Neuronal stem cell (in vitro differentiated cells): ENCODE results near the gene NUTM1.

Source experiments
- DNase-seq: peaks from one replicate; pipeline ENCODE4 v3.0.0-alpha.2; 2013; ENCODE audit warnings: low spot score
- H2AFZ ChIP-seq: one replicate; pipeline ENCODE4 v1.6.1; 2013; ENCODE audit warnings: mild to moderate bottlenecking, low read length, inconsistent platforms
- H2AK5ac ChIP-seq: 2 replicates; pipeline ENCODE4 v1.6.1; 2013; ENCODE audit warnings: low read depth, mild to moderate bottlenecking, inconsistent platforms, low read length, moderate library complexity, mixed read lengths
- H2BK120ac ChIP-seq: 2 replicates; pipeline ENCODE4 v1.6.1; 2013; ENCODE audit warnings: low read depth, mild to moderate bottlenecking, inconsistent platforms, low read length, moderate library complexity, mixed read lengths
- H2BK12ac ChIP-seq: one replicate; pipeline ENCODE4 v1.6.1; 2013; ENCODE audit warnings: low read length, inconsistent platforms
- H2BK15ac ChIP-seq: 2 replicates; pipeline ENCODE4 v1.6.1; 2013; ENCODE audit warnings: mild to moderate bottlenecking, low read length, inconsistent platforms, mixed read lengths
- H2BK5ac ChIP-seq: one replicate; pipeline ENCODE4 v1.6.1; 2013; ENCODE audit warnings: inconsistent platforms, mild to moderate bottlenecking, low read length, moderate library complexity
- H3K14ac ChIP-seq: one replicate; pipeline ENCODE4 v1.6.1; 2013; ENCODE audit warnings: low read length, inconsistent platforms
- H3K18ac ChIP-seq: 2 replicates; pipeline ENCODE4 v1.6.1; 2013; ENCODE audit warnings: low read length, inconsistent platforms
- H3K23ac ChIP-seq: 2 replicates; pipeline ENCODE4 v1.6.1; 2013; ENCODE audit warnings: low read depth, mild to moderate bottlenecking, mixed read lengths, low read length, inconsistent platforms; ENCODE audit not compliant: poor library complexity
- H3K27ac ChIP-seq: replicated peaks from 3 replicates; pipeline ENCODE4 v1.5.1; 2013; ENCODE audit warnings: low read length, inconsistent platforms
- H3K27me3 ChIP-seq, 3 experiments: 2 replicates each; pipeline ENCODE4 v1.6.1; 2013; ENCODE audit warnings: low read length in 3 of 3, mild to moderate bottlenecking in 2 of 3, inconsistent platforms in 1 of 3, low read depth in 1 of 3, mixed read lengths in 1 of 3, moderate library complexity in 1 of 3; ENCODE audit not compliant: control insufficient read depth in 3 of 3, insufficient read depth in 3 of 3
- H3K36me3 ChIP-seq, 2 donors: replicated peaks in 1 of 2; 2 replicates each; pipeline ENCODE4 v1.6.1; 2013; ENCODE audit warnings: low read length in 2 of 2; ENCODE audit not compliant: control insufficient read depth in 2 of 2, insufficient read depth in 2 of 2
- H3K4ac ChIP-seq: 2 replicates; pipeline ENCODE4 v1.6.1; 2013; ENCODE audit warnings: inconsistent platforms, mild to moderate bottlenecking, low read length, moderate library complexity
- H3K4me1 ChIP-seq, 2 donors: 1 replicate in 1 of 2; 2 replicates in 1 of 2; pipeline ENCODE4 v1.6.1; 2013; ENCODE audit warnings: low read length in 2 of 2, low read depth in 1 of 2; ENCODE audit not compliant: control insufficient read depth in 2 of 2, insufficient read depth in 1 of 2
- H3K4me2 ChIP-seq: one replicate; pipeline ENCODE4 v1.6.1; 2013; ENCODE audit warnings: mild to moderate bottlenecking, low read length, inconsistent platforms; ENCODE audit not compliant: insufficient read depth, poor library complexity, severe bottlenecking
- H3K4me3 ChIP-seq, 2 donors: 2 replicates each; pipeline ENCODE4 v1.5.1; 2013; ENCODE audit warnings: low read length in 2 of 2, mild to moderate bottlenecking in 2 of 2, inconsistent platforms in 1 of 2, moderate library complexity in 1 of 2
- H3K79me1 ChIP-seq: one replicate; pipeline ENCODE4 v1.6.1; 2013; ENCODE audit warnings: low read depth, mild to moderate bottlenecking, inconsistent platforms, low read length, moderate library complexity
- H3K9ac ChIP-seq: one replicate; pipeline ENCODE4 v1.6.1; 2013; ENCODE audit warnings: mild to moderate bottlenecking, low read depth, low read length, inconsistent platforms; ENCODE audit not compliant: poor library complexity
- H3K9me3 ChIP-seq, 2 donors: replicated peaks in 1 of 2; 2 replicates each; pipeline versions ENCODE3 to v1.6.1; 2013; ENCODE audit warnings: low read length in 2 of 2, mild to moderate bottlenecking in 2 of 2, inconsistent platforms in 1 of 2, low read depth in 1 of 2, mixed read lengths in 1 of 2, moderate library complexity in 1 of 2; ENCODE audit not compliant: control insufficient read depth in 2 of 2, insufficient read depth in 1 of 2
- H4K8ac ChIP-seq: one replicate; pipeline ENCODE4 v1.6.1; 2013; ENCODE audit warnings: low read depth, mild to moderate bottlenecking, inconsistent platforms, low read length, moderate library complexity
- H4K91ac ChIP-seq: one replicate; pipeline ENCODE4 v1.6.1; 2013; ENCODE audit warnings: low read length, low read depth, mild to moderate bottlenecking, inconsistent platforms; ENCODE audit not compliant: poor library complexity
- WGBS, 2 donors: extraction: QIAGEN DNeasy Blood & Tissue Kit; methylation state at CpG; one replicate each; pipeline ENCODE4 v1.1.7; 2013; ENCODE audit warnings: missing lambda C conversion rate in 2 of 2, mixed read lengths in 1 of 2; ENCODE audit not compliant: insufficient read length in 2 of 2, insufficient replicate concordance in 1 of 2; ENCODE audit errors: extremely low coverage in 2 of 2; 5-methylcytosine and 5-hydroxymethylcytosine counted together

NUTM1 gene

GRCh38 chr15:34355241-34355640 is 12.1 kb downstream of the NUTM1 start:
- H3K4me1 ChIP-seq = no peaks in the 10 kb centered on the region
- H2AK5ac ChIP-seq = no peak overlapping the region
- H3K23ac ChIP-seq = no peak overlapping the region
- H3K9me3 ChIP-seq = no peaks in the 10 kb centered on the region
- H3K9ac ChIP-seq = no peak overlapping the region
- H4K8ac ChIP-seq = no peak overlapping the region
- H2BK120ac ChIP-seq = no peak overlapping the region
- no peak for DNase-seq
- no peak overlapping the region for H2AFZ ChIP-seq
- H3K18ac ChIP-seq = no peak overlapping the region
- H2BK15ac ChIP-seq = no peak overlapping the region
- no peak overlapping the region for H4K91ac ChIP-seq
- H3K14ac ChIP-seq = no peak overlapping the region
- H3K4me2 ChIP-seq = no peak overlapping the region
- H3K27ac ChIP-seq = no peak overlapping the region
- no peak overlapping the region for H3K4ac ChIP-seq
- H3K36me3 ChIP-seq = peaks cover 34 to 43% of the 10 kb centered on the region in 2 donors
- no peaks in the 10 kb centered on the region for H3K79me1 ChIP-seq
- no CpG with 5 or more reads among the region's 9 CpGs for WGBS, 2 donors
- no peak overlapping the region for H2BK12ac ChIP-seq
- H3K27me3 ChIP-seq = no peaks in the 10 kb centered on the region
- H3K4me3 ChIP-seq = no peak overlapping the region
- H2BK5ac ChIP-seq = no peak overlapping the region

GRCh38 chr15:34357653-34358052 is 14.5 kb downstream of the NUTM1 start:
- H2BK120ac ChIP-seq = no peak overlapping the region
- H3K36me3 ChIP-seq = peaks cover 40 to 63% of the 10 kb centered on the region in 2 donors
- no peak overlapping the region for H2BK12ac ChIP-seq
- no peak overlapping the region for H3K14ac ChIP-seq
- no peak overlapping the region for H2BK15ac ChIP-seq
- H4K91ac ChIP-seq = no peak overlapping the region
- WGBS, 2 donors = no CpG with 5 or more reads among the region's 1 CpG
- no peak overlapping the region for H2BK5ac ChIP-seq
- no peak overlapping the region for H3K18ac ChIP-seq
- H3K23ac ChIP-seq = no peak overlapping the region
- no peak for DNase-seq
- H3K4me3 ChIP-seq = no peak overlapping the region
- no peak overlapping the region for H2AK5ac ChIP-seq
- no peak overlapping the region for H3K4me2 ChIP-seq
- no peaks in the 10 kb centered on the region for H3K79me1 ChIP-seq
- no peak overlapping the region for H3K27ac ChIP-seq
- no peak overlapping the region for H3K4ac ChIP-seq
- H3K9me3 ChIP-seq = no peaks in the 10 kb centered on the region
- no peak overlapping the region for H4K8ac ChIP-seq
- H2AFZ ChIP-seq = no peak overlapping the region
- H3K27me3 ChIP-seq = no peaks in the 10 kb centered on the region
- no peaks in the 10 kb centered on the region for H3K4me1 ChIP-seq
- no peak overlapping the region for H3K9ac ChIP-seq

- Histone ChIP-seq H4K91ac (no peak overlapping the region), H2BK15ac (no peak overlapping the region), H3K4me2 (no peak overlapping the region), H3K4me3 (no peak overlapping the region), H3K18ac (no peak overlapping the region), H3K23ac (no peak overlapping the region), H3K27ac (no peak overlapping the region), H4K8ac (no peak overlapping the region), H3K4ac (no peak overlapping the region), H2BK12ac (no peak overlapping the region), H3K4me1 (no peaks in the 10 kb centered on the region), H3K9me3 (no peaks in the 10 kb centered on the region), H2AK5ac (no peak overlapping the region), H2BK5ac (no peak overlapping the region), H2AFZ (no peak overlapping the region), H3K27me3 (no peaks in the 10 kb centered on the region), H3K14ac (no peak overlapping the region), H3K36me3 (peaks cover 46 to 69% of the 10 kb centered on the region in 2 donors), H2BK120ac (no peak overlapping the region), H3K9ac (no peak overlapping the region), H3K79me1 (no peaks in the 10 kb centered on the region)
- no peak for DNase-seq
- no CpG with 5 or more reads among the region's 3 CpGs for WGBS, 2 donors
Measured at GRCh38 chr15:34358367-34358766, 15.3 kb downstream of the NUTM1 start.

- H3K36me3 ChIP-seq = peaks cover 48 to 75% of the 10 kb centered on the region in 2 donors
Measured at GRCh38 chr15:34358948-34359347, 15.8 kb downstream of the NUTM1 start.

More at GRCh38 chr15:34358948-34359347, 15.8 kb downstream of the NUTM1 start:
- Histone ChIP-seq H3K4me1 (no peaks in the 10 kb centered on the region), H2BK15ac (no peak overlapping the region), H3K4me3 (no peak overlapping the region), H3K9me3 (no peaks in the 10 kb centered on the region), H2AFZ (no peak overlapping the region), H3K4ac (no peak overlapping the region), H3K14ac (no peak overlapping the region), H3K27me3 (no peaks in the 10 kb centered on the region), H3K23ac (no peak overlapping the region), H3K27ac (no peak overlapping the region), H4K8ac (no peak overlapping the region), H3K4me2 (no peak overlapping the region), H3K79me1 (no peaks in the 10 kb centered on the region), H3K9ac (no peak overlapping the region), H2AK5ac (no peak overlapping the region), H2BK120ac (no peak overlapping the region), H4K91ac (no peak overlapping the region), H3K18ac (no peak overlapping the region), H2BK12ac (no peak overlapping the region), H2BK5ac (no peak overlapping the region)
- WGBS, 2 donors = no CpG with 5 or more reads among the region's 4 CpGs
- DNase-seq = no peak
